ENCODE data around the gene IFI27L1. TPM values are rescaled to one million over a fixed set of nuclear protein-coding genes. Genes with fewer than 3 reads are reported as not detected.

The IFI27L1 gene
- total RNA-seq, 1 experiment from 2014 or later: 27.6 TPM

DNA sequence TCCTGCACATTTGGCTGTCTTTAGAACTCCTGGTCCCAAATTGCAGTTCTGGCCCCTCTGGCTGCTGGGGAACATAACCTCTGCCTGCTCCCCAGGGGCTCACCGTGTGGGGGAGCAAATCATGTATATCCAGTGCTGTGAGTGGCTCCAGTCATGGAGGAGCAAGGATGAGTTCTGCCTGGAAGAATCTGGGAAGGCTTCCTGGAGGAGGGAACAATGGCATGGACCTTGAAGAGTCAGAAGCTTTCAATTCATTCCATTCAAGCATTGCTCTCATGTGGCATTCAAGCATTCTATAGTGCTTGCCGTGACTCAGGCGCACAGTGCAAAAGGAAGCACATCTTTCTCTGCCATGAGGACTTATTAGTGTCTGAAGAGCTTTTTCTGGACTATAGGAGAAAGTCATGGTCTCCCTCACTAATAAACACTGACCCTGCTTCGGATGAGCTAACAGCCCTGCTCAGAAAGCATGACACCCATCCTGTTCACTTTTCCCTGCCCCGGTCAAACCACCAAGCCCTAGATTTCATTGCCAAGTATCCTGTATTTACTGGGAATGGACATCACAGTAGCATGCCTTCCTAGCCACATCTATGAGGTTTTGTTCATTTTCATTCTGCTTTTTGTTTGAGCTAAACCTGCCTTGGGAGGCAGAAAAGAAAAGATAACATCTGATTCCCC lies 32.9 kb downstream of the IFI27L1 start:
- Mint-ChIP-seq H3K27ac (no peak overlapping the region), H3K4me3 (no peak overlapping the region)

DNA sequence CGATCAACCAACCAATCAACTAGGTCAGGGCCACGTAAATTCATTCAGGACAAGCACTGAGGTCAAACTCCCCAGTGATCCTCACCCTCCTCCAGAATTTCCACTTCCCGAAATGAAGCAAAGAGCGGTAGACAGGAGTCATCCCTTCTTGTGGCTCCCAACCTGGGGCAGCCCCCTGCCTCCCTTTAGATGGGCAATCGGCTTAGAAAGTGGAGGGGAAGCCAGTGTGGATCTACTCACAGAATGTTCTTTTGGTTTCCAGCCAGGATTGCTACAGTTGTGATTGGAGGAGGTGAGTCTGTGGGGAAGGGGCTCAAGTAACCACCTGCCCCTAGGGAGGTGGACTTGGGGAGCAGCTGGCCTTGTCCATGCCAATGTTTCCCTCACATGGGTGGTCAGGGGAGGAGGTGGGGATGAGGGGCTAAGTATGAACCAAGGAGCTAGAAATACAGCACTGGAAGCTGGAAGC lies 33.5 kb downstream of the IFI27L1 start:
- ATAC-seq (no peak), DNase-seq (ENCODE audit: low spot score) (no peak)
- H3K9me3 Mint-ChIP-seq: peaks cover 3% of the 10 kb centered on the region
- H3K27ac Mint-ChIP-seq: no peak overlapping the region
- CTCF ChIA-PET: interaction anchor here (0.6 to 2.6 kb wide), 4 partner anchors 15 to 78 kb away, joined by 3 to 9 read pairs (median 6); partner anchors contain the start of gene IFI27L2
- H3K36me3 Mint-ChIP-seq: no peaks in the 10 kb centered on the region
- peaks cover 12% of the 10 kb centered on the region; the same call in 1 of the 2 replicates for H3K4me1 Mint-ChIP-seq
- peaks cover 7% of the 10 kb centered on the region for H3K27me3 Mint-ChIP-seq (ENCODE audit: low read depth)
- no peak overlapping the region for H3K4me3 Mint-ChIP-seq
- POLR2A ChIA-PET: no interaction called here
- TF ChIP-seq USF1 (CRISPR knock-in tag; IDR thresholded peaks at IDR 0.05) (no peak), ZNF232 (CRISPR knock-in tag; IDR thresholded peaks at IDR 0.05) (no peak), GRHL2 (CRISPR knock-in tag; IDR thresholded peaks at IDR 0.05; ENCODE audit: insufficient replicate concordance, severe bottlenecking) (no peak), FOXJ3 (CRISPR knock-in tag; IDR thresholded peaks at IDR 0.05; ENCODE audit: borderline replicate concordance) (no peak), CREB1 (CRISPR knock-in tag; IDR thresholded peaks at IDR 0.05) (no peak), TEAD1 (CRISPR knock-in tag; IDR thresholded peaks at IDR 0.05) (no peak), NR1H2 (CRISPR knock-in tag; IDR thresholded peaks at IDR 0.05) (no peak), ZMAT4 (CRISPR knock-in tag; IDR thresholded peaks at IDR 0.05) (no peak), GTF2I (CRISPR knock-in tag; conservative IDR thresholded peaks at IDR 0.05) (no peak), E2F5 (CRISPR knock-in tag; IDR thresholded peaks at IDR 0.05) (no peak), RORB (CRISPR knock-in tag; IDR thresholded peaks at IDR 0.05) (no peak), NR2C2 (CRISPR knock-in tag; IDR thresholded peaks at IDR 0.05) (no peak), ZNF671 (CRISPR knock-in tag; IDR thresholded peaks at IDR 0.05) (no peak)
- TF ChIP-seq, protein P1, sequence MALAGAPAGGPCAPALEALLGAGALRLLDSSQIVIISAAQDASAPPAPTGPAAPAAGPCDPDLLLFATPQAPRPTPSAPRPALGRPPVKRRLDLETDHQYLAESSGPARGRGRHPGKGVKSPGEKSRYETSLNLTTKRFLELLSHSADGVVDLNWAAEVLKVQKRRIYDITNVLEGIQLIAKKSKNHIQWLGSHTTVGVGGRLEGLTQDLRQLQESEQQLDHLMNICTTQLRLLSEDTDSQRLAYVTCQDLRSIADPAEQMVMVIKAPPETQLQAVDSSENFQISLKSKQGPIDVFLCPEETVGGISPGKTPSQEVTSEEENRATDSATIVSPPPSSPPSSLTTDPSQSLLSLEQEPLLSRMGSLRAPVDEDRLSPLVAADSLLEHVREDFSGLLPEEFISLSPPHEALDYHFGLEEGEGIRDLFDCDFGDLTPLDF (CRISPR knock-in tag; IDR thresholded peaks at IDR 0.05): no peak
- TF ChIP-seq, protein P2, sequence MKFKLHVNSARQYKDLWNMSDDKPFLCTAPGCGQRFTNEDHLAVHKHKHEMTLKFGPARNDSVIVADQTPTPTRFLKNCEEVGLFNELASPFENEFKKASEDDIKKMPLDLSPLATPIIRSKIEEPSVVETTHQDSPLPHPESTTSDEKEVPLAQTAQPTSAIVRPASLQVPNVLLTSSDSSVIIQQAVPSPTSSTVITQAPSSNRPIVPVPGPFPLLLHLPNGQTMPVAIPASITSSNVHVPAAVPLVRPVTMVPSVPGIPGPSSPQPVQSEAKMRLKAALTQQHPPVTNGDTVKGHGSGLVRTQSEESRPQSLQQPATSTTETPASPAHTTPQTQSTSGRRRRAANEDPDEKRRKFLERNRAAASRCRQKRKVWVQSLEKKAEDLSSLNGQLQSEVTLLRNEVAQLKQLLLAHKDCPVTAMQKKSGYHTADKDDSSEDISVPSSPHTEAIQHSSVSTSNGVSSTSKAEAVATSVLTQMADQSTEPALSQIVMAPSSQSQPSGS (CRISPR knock-in tag; IDR thresholded peaks at IDR 0.05; ENCODE audit: borderline replicate concordance, low read depth): no peak
- TF ChIP-seq, protein P3, sequence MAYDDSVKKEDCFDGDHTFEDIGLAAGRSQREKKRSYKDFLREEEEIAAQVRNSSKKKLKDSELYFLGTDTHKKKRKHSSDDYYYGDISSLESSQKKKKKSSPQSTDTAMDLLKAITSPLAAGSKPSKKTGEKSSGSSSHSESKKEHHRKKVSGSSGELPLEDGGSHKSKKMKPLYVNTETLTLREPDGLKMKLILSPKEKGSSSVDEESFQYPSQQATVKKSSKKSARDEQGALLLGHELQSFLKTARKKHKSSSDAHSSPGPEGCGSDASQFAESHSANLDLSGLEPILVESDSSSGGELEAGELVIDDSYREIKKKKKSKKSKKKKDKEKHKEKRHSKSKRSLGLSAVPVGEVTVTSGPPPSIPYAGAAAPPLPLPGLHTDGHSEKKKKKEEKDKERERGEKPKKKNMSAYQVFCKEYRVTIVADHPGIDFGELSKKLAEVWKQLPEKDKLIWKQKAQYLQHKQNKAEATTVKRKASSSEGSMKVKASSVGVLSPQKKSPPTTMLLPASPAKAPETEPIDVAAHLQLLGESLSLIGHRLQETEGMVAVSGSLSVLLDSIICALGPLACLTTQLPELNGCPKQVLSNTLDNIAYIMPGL (CRISPR knock-in tag; IDR thresholded peaks at IDR 0.05): no peak
- TF ChIP-seq, protein P4, sequence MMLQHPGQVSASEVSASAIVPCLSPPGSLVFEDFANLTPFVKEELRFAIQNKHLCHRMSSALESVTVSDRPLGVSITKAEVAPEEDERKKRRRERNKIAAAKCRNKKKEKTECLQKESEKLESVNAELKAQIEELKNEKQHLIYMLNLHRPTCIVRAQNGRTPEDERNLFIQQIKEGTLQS (CRISPR knock-in tag; conservative IDR thresholded peaks at IDR 0.05): no peak

More for the DNA sequence above, 32.9 kb downstream of the IFI27L1 start:
- Mint-ChIP-seq H3K4me1 (peaks cover 14% of the 10 kb centered on the region; the same call in 1 of the 2 replicates), H3K9me3 (no peaks in the 10 kb centered on the region), H3K36me3 (no peaks in the 10 kb centered on the region), H3K27me3 (ENCODE audit: low read depth) (peaks cover 2% of the 10 kb centered on the region)
- ChIA-PET POLR2A (no interaction called here), CTCF (interaction anchor here (1.5 to 2.6 kb wide), 3 partner anchors 15 to 78 kb away, joined by 4 to 9 read pairs (median 8); partner anchors contain the start of gene IFI27L2)
- ATAC-seq (no peak), DNase-seq (ENCODE audit: low spot score) (no peak)
- TF ChIP-seq NR3C1 (CRISPR knock-in tag; conservative IDR thresholded peaks at IDR 0.05; ENCODE audit: low read depth): no peak
- TF ChIP-seq TEAD4 (CRISPR knock-in tag; IDR thresholded peaks at IDR 0.05): no peak
- no peak for TF ChIP-seq GABPB1 (CRISPR knock-in tag; IDR thresholded peaks at IDR 0.05)
- TF ChIP-seq, protein P5, sequence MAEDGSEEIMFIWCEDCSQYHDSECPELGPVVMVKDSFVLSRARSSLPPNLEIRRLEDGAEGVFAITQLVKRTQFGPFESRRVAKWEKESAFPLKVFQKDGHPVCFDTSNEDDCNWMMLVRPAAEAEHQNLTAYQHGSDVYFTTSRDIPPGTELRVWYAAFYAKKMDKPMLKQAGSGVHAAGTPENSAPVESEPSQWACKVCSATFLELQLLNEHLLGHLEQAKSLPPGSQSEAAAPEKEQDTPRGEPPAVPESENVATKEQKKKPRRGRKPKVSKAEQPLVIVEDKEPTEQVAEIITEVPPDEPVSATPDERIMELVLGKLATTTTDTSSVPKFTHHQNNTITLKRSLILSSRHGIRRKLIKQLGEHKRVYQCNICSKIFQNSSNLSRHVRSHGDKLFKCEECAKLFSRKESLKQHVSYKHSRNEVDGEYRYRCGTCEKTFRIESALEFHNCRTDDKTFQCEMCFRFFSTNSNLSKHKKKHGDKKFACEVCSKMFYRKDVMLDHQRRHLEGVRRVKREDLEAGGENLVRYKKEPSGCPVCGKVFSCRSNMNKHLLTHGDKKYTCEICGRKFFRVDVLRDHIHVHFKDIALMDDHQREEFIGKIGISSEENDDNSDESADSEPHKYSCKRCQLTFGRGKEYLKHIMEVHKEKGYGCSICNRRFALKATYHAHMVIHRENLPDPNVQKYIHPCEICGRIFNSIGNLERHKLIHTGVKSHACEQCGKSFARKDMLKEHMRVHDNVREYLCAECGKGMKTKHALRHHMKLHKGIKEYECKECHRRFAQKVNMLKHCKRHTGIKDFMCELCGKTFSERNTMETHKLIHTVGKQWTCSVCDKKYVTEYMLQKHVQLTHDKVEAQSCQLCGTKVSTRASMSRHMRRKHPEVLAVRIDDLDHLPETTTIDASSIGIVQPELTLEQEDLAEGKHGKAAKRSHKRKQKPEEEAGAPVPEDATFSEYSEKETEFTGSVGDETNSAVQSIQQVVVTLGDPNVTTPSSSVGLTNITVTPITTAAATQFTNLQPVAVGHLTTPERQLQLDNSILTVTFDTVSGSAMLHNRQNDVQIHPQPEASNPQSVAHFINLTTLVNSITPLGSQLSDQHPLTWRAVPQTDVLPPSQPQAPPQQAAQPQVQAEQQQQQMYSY (CRISPR knock-in tag; IDR thresholded peaks at IDR 0.05): no peak
- TF ChIP-seq, protein P6, sequence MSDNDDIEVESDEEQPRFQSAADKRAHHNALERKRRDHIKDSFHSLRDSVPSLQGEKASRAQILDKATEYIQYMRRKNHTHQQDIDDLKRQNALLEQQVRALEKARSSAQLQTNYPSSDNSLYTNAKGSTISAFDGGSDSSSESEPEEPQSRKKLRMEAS (CRISPR knock-in tag; IDR thresholded peaks at IDR 0.05): no peak
- no peak for TF ChIP-seq ZNF416 (CRISPR knock-in tag; IDR thresholded peaks at IDR 0.05)

Data from WTC11 (cell line).